ENCODE data around the gene EGR2. TPM values are rescaled to one million over a fixed set of nuclear protein-coding genes. Genes with fewer than 3 reads are reported as not detected.

Gene EGR2
- total RNA-seq, 1 experiment from 2014 or later: 0.41 TPM

- Histone ChIP-seq H3K4me3 (ENCODE audit: low read length) (no peak overlapping the region), H3K79me2 (ENCODE audit: low read length) (no peaks in the 10 kb centered on the region), H3K9me3 (ENCODE audit: low read length) (no peaks in the 10 kb centered on the region), H4K20me1 (ENCODE audit: insufficient read depth, low read depth, low read length) (no peaks in the 10 kb centered on the region), H3K36me3 (ENCODE audit: insufficient read depth, low read length) (no peaks in the 10 kb centered on the region), H3K27ac (ENCODE audit: low read length) (no peak overlapping the region), H3K9ac (ENCODE audit: low read length) (no peak overlapping the region), H3K27me3 (ENCODE audit: low read length) (no peaks in the 10 kb centered on the region), H3K4me1 (ENCODE audit: low read length) (no peaks in the 10 kb centered on the region), H3K4me2 (ENCODE audit: low read depth, low read length, poor library complexity, severe bottlenecking) (no peak overlapping the region), H2AFZ (ENCODE audit: low read length) (no peak overlapping the region), H3K9me2 (replicated peaks; ENCODE audit: insufficient read depth, low read length) (no peaks in the 10 kb centered on the region)
- DNase-seq: no peak
Measured at GRCh38 chr10:62830679-62831078, 14.5 kb upstream of the EGR2 start.

GRCh38 chr10:62829622-62830021 lies 13.5 kb upstream of the EGR2 start:
- no peaks in the 10 kb centered on the region for H3K9me2 ChIP-seq (replicated peaks; ENCODE audit: insufficient read depth, low read length)
- no peaks in the 10 kb centered on the region for H3K27me3 ChIP-seq (ENCODE audit: low read length)
- H3K36me3 ChIP-seq (ENCODE audit: insufficient read depth, low read length): no peaks in the 10 kb centered on the region
- no peaks in the 10 kb centered on the region for H3K9me3 ChIP-seq (ENCODE audit: low read length)
- no peak overlapping the region for H3K27ac ChIP-seq (ENCODE audit: low read length)
- H2AFZ ChIP-seq (ENCODE audit: low read length): no peak overlapping the region
- DNase-seq: no peak
- no peak overlapping the region for H3K4me3 ChIP-seq (ENCODE audit: low read length)
- no peak overlapping the region for H3K4me2 ChIP-seq (ENCODE audit: low read depth, low read length, poor library complexity, severe bottlenecking)
- no peaks in the 10 kb centered on the region for H3K4me1 ChIP-seq (ENCODE audit: low read length)
- no peaks in the 10 kb centered on the region for H3K79me2 ChIP-seq (ENCODE audit: low read length)
- no peaks in the 10 kb centered on the region for H4K20me1 ChIP-seq (ENCODE audit: insufficient read depth, low read depth, low read length)
- H3K9ac ChIP-seq (ENCODE audit: low read length): no peak overlapping the region

- H3K27me3 ChIP-seq (ENCODE audit: low read length): no peaks in the 10 kb centered on the region
- no peaks in the 10 kb centered on the region for H3K9me3 ChIP-seq (ENCODE audit: low read length)
- no peak overlapping the region for H3K4me3 ChIP-seq (ENCODE audit: low read length)
- no peaks in the 10 kb centered on the region for H3K4me1 ChIP-seq (ENCODE audit: low read length)
- H3K9ac ChIP-seq (ENCODE audit: low read length): no peak overlapping the region
- H3K4me2 ChIP-seq (ENCODE audit: low read depth, low read length, poor library complexity, severe bottlenecking): no peak overlapping the region
- no peak for DNase-seq
- H3K9me2 ChIP-seq (replicated peaks; ENCODE audit: insufficient read depth, low read length): no peaks in the 10 kb centered on the region
- H3K79me2 ChIP-seq (ENCODE audit: low read length): no peaks in the 10 kb centered on the region
- H3K27ac ChIP-seq (ENCODE audit: low read length): no peak overlapping the region
- H2AFZ ChIP-seq (ENCODE audit: low read length): no peak overlapping the region
- no peaks in the 10 kb centered on the region for H4K20me1 ChIP-seq (ENCODE audit: insufficient read depth, low read depth, low read length)
- H3K36me3 ChIP-seq (ENCODE audit: insufficient read depth, low read length): no peaks in the 10 kb centered on the region
Measured at GRCh38 chr10:62826273-62826672, 10.1 kb upstream of the EGR2 start.

- Histone ChIP-seq H3K79me2 (ENCODE audit: low read length) (no peaks in the 10 kb centered on the region), H3K9me3 (ENCODE audit: low read length) (no peaks in the 10 kb centered on the region), H3K4me1 (ENCODE audit: low read length) (peaks cover 25% of the 10 kb centered on the region), H4K20me1 (ENCODE audit: insufficient read depth, low read depth, low read length) (no peaks in the 10 kb centered on the region), H3K27me3 (ENCODE audit: low read length) (no peaks in the 10 kb centered on the region), H3K4me3 (ENCODE audit: low read length) (no peak overlapping the region), H2AFZ (ENCODE audit: low read length) (no peak overlapping the region), H3K9me2 (replicated peaks; ENCODE audit: insufficient read depth, low read length) (no peaks in the 10 kb centered on the region), H3K36me3 (ENCODE audit: insufficient read depth, low read length) (no peaks in the 10 kb centered on the region), H3K27ac (ENCODE audit: low read length) (no peak overlapping the region), H3K4me2 (ENCODE audit: low read depth, low read length, poor library complexity, severe bottlenecking) (no peak overlapping the region), H3K9ac (ENCODE audit: low read length) (no peak overlapping the region)
- no peak for DNase-seq
Measured at GRCh38 chr10:62820586-62820985, 4.4 kb upstream of the EGR2 start.

- H3K79me2 ChIP-seq (ENCODE audit: low read length): no peaks in the 10 kb centered on the region
- DNase-seq: no peak
- H3K27ac ChIP-seq (ENCODE audit: low read length): no peak overlapping the region
- H3K27me3 ChIP-seq (ENCODE audit: low read length): no peaks in the 10 kb centered on the region
- no peaks in the 10 kb centered on the region for H4K20me1 ChIP-seq (ENCODE audit: insufficient read depth, low read depth, low read length)
- H3K36me3 ChIP-seq (ENCODE audit: insufficient read depth, low read length): no peaks in the 10 kb centered on the region
- H2AFZ ChIP-seq (ENCODE audit: low read length): no peak overlapping the region
- H3K9ac ChIP-seq (ENCODE audit: low read length): no peak overlapping the region
- H3K4me1 ChIP-seq (ENCODE audit: low read length): peaks cover 25% of the 10 kb centered on the region
- no peak overlapping the region for H3K4me3 ChIP-seq (ENCODE audit: low read length)
- peak overlapping the region; percentile 99 for H3K4me2 ChIP-seq (ENCODE audit: low read depth, low read length, poor library complexity, severe bottlenecking)
- no peaks in the 10 kb centered on the region for H3K9me2 ChIP-seq (replicated peaks; ENCODE audit: insufficient read depth, low read length)
- H3K9me3 ChIP-seq (ENCODE audit: low read length): no peaks in the 10 kb centered on the region
Measured at GRCh38 chr10:62819141-62819920, 3.2 kb upstream of the EGR2 start.

GRCh38 chr10:62818426-62819011 lies 2.4 kb upstream of the EGR2 start:
- Histone ChIP-seq H3K4me2 (ENCODE audit: low read depth, low read length, poor library complexity, severe bottlenecking) (peak overlapping the region; percentile 99), H3K27me3 (ENCODE audit: low read length) (no peaks in the 10 kb centered on the region), H3K9ac (ENCODE audit: low read length) (peak overlapping the region; percentile 40; the same call in 1 of the 2 replicates), H3K4me1 (ENCODE audit: low read length) (peaks cover 25% of the 10 kb centered on the region), H4K20me1 (ENCODE audit: insufficient read depth, low read depth, low read length) (no peaks in the 10 kb centered on the region), H3K36me3 (ENCODE audit: insufficient read depth, low read length) (no peaks in the 10 kb centered on the region), H3K9me3 (ENCODE audit: low read length) (no peaks in the 10 kb centered on the region), H2AFZ (ENCODE audit: low read length) (no peak overlapping the region), H3K79me2 (ENCODE audit: low read length) (no peaks in the 10 kb centered on the region), H3K27ac (ENCODE audit: low read length) (no peak overlapping the region), H3K9me2 (replicated peaks; ENCODE audit: insufficient read depth, low read length) (no peaks in the 10 kb centered on the region), H3K4me3 (ENCODE audit: low read length) (peak overlapping the region; percentile 81)
- peak; percentile 43 for DNase-seq

- H3K9me2 ChIP-seq (replicated peaks; ENCODE audit: insufficient read depth, low read length): no peaks in the 10 kb centered on the region
- H3K27ac ChIP-seq (ENCODE audit: low read length): no peak overlapping the region
- H3K4me3 ChIP-seq (ENCODE audit: low read length): peak overlapping the region; percentile 81
- H3K9me3 ChIP-seq (ENCODE audit: low read length): no peaks in the 10 kb centered on the region
- peak; percentile 89 for DNase-seq
- no peaks in the 10 kb centered on the region for H3K36me3 ChIP-seq (ENCODE audit: insufficient read depth, low read length)
- H3K27me3 ChIP-seq (ENCODE audit: low read length): no peaks in the 10 kb centered on the region
- H2AFZ ChIP-seq (ENCODE audit: low read length): peak overlapping the region; percentile 97
- no peaks in the 10 kb centered on the region for H4K20me1 ChIP-seq (ENCODE audit: insufficient read depth, low read depth, low read length)
- H3K9ac ChIP-seq (ENCODE audit: low read length): peak overlapping the region; percentile 72
- no peaks in the 10 kb centered on the region for H3K79me2 ChIP-seq (ENCODE audit: low read length)
- H3K4me2 ChIP-seq (ENCODE audit: low read depth, low read length, poor library complexity, severe bottlenecking): peak overlapping the region; percentile 99
- peaks cover 25% of the 10 kb centered on the region for H3K4me1 ChIP-seq (ENCODE audit: low read length)
Measured at GRCh38 chr10:62817766-62818425, 1.7 kb upstream of the EGR2 start.

GRCh38 chr10:62817121-62817765 lies 1.1 kb upstream of the EGR2 start:
- Histone ChIP-seq H4K20me1 (ENCODE audit: insufficient read depth, low read depth, low read length) (no peaks in the 10 kb centered on the region), H3K9ac (ENCODE audit: low read length) (peak overlapping the region; percentile 72), H3K4me3 (ENCODE audit: low read length) (peak overlapping the region; percentile 81), H3K36me3 (ENCODE audit: insufficient read depth, low read length) (no peaks in the 10 kb centered on the region), H3K79me2 (ENCODE audit: low read length) (no peaks in the 10 kb centered on the region), H3K9me2 (replicated peaks; ENCODE audit: insufficient read depth, low read length) (no peaks in the 10 kb centered on the region), H3K27me3 (ENCODE audit: low read length) (no peaks in the 10 kb centered on the region), H3K4me2 (ENCODE audit: low read depth, low read length, poor library complexity, severe bottlenecking) (peak overlapping the region; percentile 99), H3K4me1 (ENCODE audit: low read length) (peaks cover 25% of the 10 kb centered on the region), H3K9me3 (ENCODE audit: low read length) (no peaks in the 10 kb centered on the region), H2AFZ (ENCODE audit: low read length) (peak overlapping the region; percentile 97), H3K27ac (ENCODE audit: low read length) (0 out of 2 replicates have a peak overlapping the region, but pooled peaks have one; percentile 30)
- peak; percentile 67 for DNase-seq
